ENCODE results near the gene TSTD2. TPM values are rescaled to one million over a fixed set of nuclear protein-coding genes. Genes with fewer than 3 reads are reported as not detected.
"Not testable (repeated sequence)": the region's sequence is repeated elsewhere in the genome, so short reads cannot be mapped to it uniquely, and the experiment has no call there.

TSTD2 gene
- polyA plus RNA-seq, 1 donor from 2014 or later = 5.9 TPM

GRCh38 chr9:97645720-97646119, 12.6 kb upstream of the TSTD2 start:
- peaks cover 7% of the 10 kb centered on the region for H3K36me3 Mint-ChIP-seq
- H3K4me1 Mint-ChIP-seq = peaks cover 0 to 2% (median 0%) of the 10 kb centered on the region in 3 donors
- no peak overlapping the region for H3K4me3 Mint-ChIP-seq
- H3K27ac Mint-ChIP-seq = no peak overlapping the region
- no peaks in the 10 kb centered on the region for H3K9me3 Mint-ChIP-seq
- H3K27me3 Mint-ChIP-seq = no peaks in the 10 kb centered on the region

- Mint-ChIP-seq H3K27me3 (no peaks in the 10 kb centered on the region), H3K27ac (peak overlapping the region in 1 of 3 donors; percentile 88), H3K4me1 (peaks cover 19 to 26% (median 21%) of the 10 kb centered on the region in 3 donors), H3K4me3 (no peak overlapping the region), H3K36me3 (peaks cover 6% of the 10 kb centered on the region), H3K9me3 (no peaks in the 10 kb centered on the region)
Observed at GRCh38 chr9:97640325-97640724, 7.2 kb upstream of the TSTD2 start.

- Mint-ChIP-seq H3K4me1 (peaks cover 27 to 37% (median 32%) of the 10 kb centered on the region in 3 donors), H3K4me3 (peak overlapping the region in 1 of 4 donors; percentile 3), H3K36me3 (peaks cover 5% of the 10 kb centered on the region), H3K27me3 (no peaks in the 10 kb centered on the region), H3K27ac (peak overlapping the region in 1 of 3 donors; percentile 41), H3K9me3 (no peaks in the 10 kb centered on the region)
Observed at GRCh38 chr9:97638666-97639065, 5.5 kb upstream of the TSTD2 start.

- Mint-ChIP-seq H3K27ac (no peak overlapping the region), H3K9me3 (no peaks in the 10 kb centered on the region), H3K27me3 (no peaks in the 10 kb centered on the region), H3K4me3 (peak overlapping the region in 3 of 4 donors; percentile 19 to 47 (median 46)), H3K36me3 (no peaks in the 10 kb centered on the region), H3K4me1 (peaks cover 29 to 44% (median 42%) of the 10 kb centered on the region in 3 donors)
Observed at GRCh38 chr9:97636903-97637302, 3.7 kb upstream of the TSTD2 start.

- Mint-ChIP-seq H3K9me3 (no peaks in the 10 kb centered on the region), H3K36me3 (no peaks in the 10 kb centered on the region), H3K4me1 (peaks cover 28 to 47% (median 43%) of the 10 kb centered on the region in 3 donors), H3K4me3 (peak overlapping the region; percentile 93 to 98 (median 96)), H3K27ac (peak overlapping the region in 2 of 3 donors; percentile 67 to 94), H3K27me3 (no peaks in the 10 kb centered on the region)
Observed at GRCh38 chr9:97635026-97635425, 1.9 kb upstream of the TSTD2 start.

- H3K27me3 Mint-ChIP-seq = no peaks in the 10 kb centered on the region
- no peaks in the 10 kb centered on the region for H3K9me3 Mint-ChIP-seq
- H3K36me3 Mint-ChIP-seq = no peaks in the 10 kb centered on the region
- H3K27ac Mint-ChIP-seq = peak overlapping the region; percentile 94 to 99 (median 97)
- peaks cover 32 to 52% (median 43%) of the 10 kb centered on the region in 3 donors for H3K4me1 Mint-ChIP-seq
- H3K4me3 Mint-ChIP-seq = peak overlapping the region; percentile 93 to 98 (median 96)
Observed at GRCh38 chr9:97633859-97634490, 807 bp upstream of the TSTD2 start.

GRCh38 chr9:97632248-97632984, 752 bp downstream of the TSTD2 start:
- H3K4me3 Mint-ChIP-seq = peak overlapping the region; percentile 93 to 98 (median 96)
- H3K36me3 Mint-ChIP-seq = no peaks in the 10 kb centered on the region
- no peaks in the 10 kb centered on the region for H3K27me3 Mint-ChIP-seq
- H3K9me3 Mint-ChIP-seq = no peaks in the 10 kb centered on the region
- H3K4me1 Mint-ChIP-seq = peaks cover 32 to 40% (median 34%) of the 10 kb centered on the region in 3 donors
- H3K27ac Mint-ChIP-seq = peak overlapping the region; percentile 94 to 99 (median 97)

GRCh38 chr9:97630591-97630990, 2.6 kb downstream of the TSTD2 start:
- Mint-ChIP-seq H3K27ac (no peak overlapping the region), H3K9me3 (no peaks in the 10 kb centered on the region), H3K4me1 (peaks cover 26 to 30% (median 29%) of the 10 kb centered on the region in 3 donors)

GRCh38 chr9:97629156-97629555, 4.0 kb downstream of the TSTD2 start:
- Mint-ChIP-seq H3K4me3 (no peak overlapping the region), H3K36me3 (no peaks in the 10 kb centered on the region), H3K27ac (no peak overlapping the region), H3K4me1 (peaks cover 16 to 22% (median 20%) of the 10 kb centered on the region in 3 donors), H3K27me3 (no peaks in the 10 kb centered on the region), H3K9me3 (no peaks in the 10 kb centered on the region)

More at GRCh38 chr9:97630591-97630990, 2.6 kb downstream of the TSTD2 start:
- H3K4me3 Mint-ChIP-seq = no peak overlapping the region
- H3K27me3 Mint-ChIP-seq = no peaks in the 10 kb centered on the region
- H3K36me3 Mint-ChIP-seq = no peaks in the 10 kb centered on the region

- Mint-ChIP-seq H3K36me3 (no peaks in the 10 kb centered on the region), H3K27me3 (no peaks in the 10 kb centered on the region), H3K4me1 (peaks cover 15 to 21% (median 18%) of the 10 kb centered on the region in 3 donors), H3K4me3 (no peak overlapping the region), H3K27ac (no peak overlapping the region), H3K9me3 (no peaks in the 10 kb centered on the region)
Observed at GRCh38 chr9:97628668-97629067, 4.5 kb downstream of the TSTD2 start.

GRCh38 chr9:97627624-97628023, 5.5 kb downstream of the TSTD2 start:
- no peaks in the 10 kb centered on the region for H3K9me3 Mint-ChIP-seq
- no peaks in the 10 kb centered on the region for H3K36me3 Mint-ChIP-seq
- no peaks in the 10 kb centered on the region for H3K27me3 Mint-ChIP-seq
- H3K4me1 Mint-ChIP-seq = peaks cover 12 to 21% (median 17%) of the 10 kb centered on the region in 3 donors
- H3K4me3 Mint-ChIP-seq = no peak overlapping the region
- H3K27ac Mint-ChIP-seq = no peak overlapping the region

GRCh38 chr9:97625620-97626019, 7.5 kb downstream of the TSTD2 start:
- Mint-ChIP-seq H3K4me1 (peaks cover 8 to 13% (median 9%) of the 10 kb centered on the region in 3 donors), H3K36me3 (no peaks in the 10 kb centered on the region)

GRCh38 chr9:97623946-97624345, 9.2 kb downstream of the TSTD2 start:
- no peaks in the 10 kb centered on the region for H3K9me3 Mint-ChIP-seq
- H3K36me3 Mint-ChIP-seq = no peaks in the 10 kb centered on the region
- no peaks in the 10 kb centered on the region for H3K27me3 Mint-ChIP-seq
- no peak overlapping the region for H3K27ac Mint-ChIP-seq
- no peak overlapping the region for H3K4me3 Mint-ChIP-seq
- peaks cover 2 to 9% (median 4%) of the 10 kb centered on the region in 3 donors for H3K4me1 Mint-ChIP-seq

More at GRCh38 chr9:97625620-97626019, 7.5 kb downstream of the TSTD2 start:
- Mint-ChIP-seq H3K9me3 (no peaks in the 10 kb centered on the region), H3K27me3 (no peaks in the 10 kb centered on the region), H3K27ac (no peak overlapping the region), H3K4me3 (no peak overlapping the region)

GRCh38 chr9:97622483-97622882, 10.7 kb downstream of the TSTD2 start:
- H3K4me1 Mint-ChIP-seq = peaks cover 8 to 12% (median 10%) of the 10 kb centered on the region in 3 donors
- H3K27me3 Mint-ChIP-seq, H3K4me3 Mint-ChIP-seq, H3K27ac Mint-ChIP-seq, H3K9me3 Mint-ChIP-seq, H3K36me3 Mint-ChIP-seq: not testable (repeated sequence)

- not testable (repeated sequence) for H3K9me3 Mint-ChIP-seq, H3K36me3 Mint-ChIP-seq, H3K27me3 Mint-ChIP-seq, H3K4me3 Mint-ChIP-seq, H3K27ac Mint-ChIP-seq
- peaks cover 9 to 12% (median 10%) of the 10 kb centered on the region in 3 donors for H3K4me1 Mint-ChIP-seq
Observed at GRCh38 chr9:97620063-97620462, 13.1 kb downstream of the TSTD2 start.
